ENCODE results near the gene NTN3. TPM values are rescaled to one million over a fixed set of nuclear protein-coding genes. Genes with fewer than 3 reads are reported as not detected.

The NTN3 gene
- total RNA-seq, 1 donor from 2014 or later: 5.8 TPM

GRCh38 chr16:2497116-2497630 is 26.1 kb downstream of the NTN3 start:
- DNase-seq: no peak

- DNase-seq: no peak
Observed at GRCh38 chr16:2497695-2498484, 26.8 kb downstream of the NTN3 start.

DNA sequence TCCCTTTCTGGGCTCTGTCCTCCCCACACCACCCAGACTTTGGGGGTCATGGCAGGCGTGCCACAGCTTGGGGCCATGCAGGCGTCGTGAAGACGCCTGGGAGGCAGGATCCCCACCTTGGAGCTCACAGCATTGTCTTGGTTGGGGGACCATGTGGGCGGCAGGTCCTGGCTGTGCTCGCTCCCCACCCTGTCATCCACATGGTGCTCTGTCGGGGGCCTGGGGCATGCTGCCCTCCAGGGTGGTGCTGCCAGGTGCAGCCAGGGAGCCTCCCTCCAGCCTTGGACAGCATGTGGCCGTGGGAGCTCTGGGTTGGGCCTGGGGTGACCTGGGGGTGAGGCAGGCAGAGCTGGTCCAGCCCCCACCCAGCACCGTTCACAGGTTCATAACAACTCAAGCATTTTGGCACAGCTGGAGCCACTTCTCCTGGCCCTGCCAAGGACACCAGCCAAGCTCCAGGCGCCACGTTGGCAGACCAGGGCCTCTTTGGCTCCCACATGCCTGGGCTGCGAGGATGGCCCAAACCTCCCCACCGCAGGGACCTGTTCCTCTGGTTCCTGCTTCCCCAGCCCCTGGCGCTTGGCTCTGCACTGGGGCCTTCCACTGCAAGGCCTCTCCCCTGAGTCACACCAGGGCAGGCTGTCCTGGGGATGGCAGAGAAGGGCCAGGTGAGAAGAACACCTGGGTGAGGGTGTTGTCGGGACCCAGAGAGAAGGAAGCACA is 27.6 kb downstream of the NTN3 start:
- DNase-seq: no peak

GRCh38 chr16:2499454-2499853 is 28.4 kb downstream of the NTN3 start:
- DNase-seq: no peak

- no peak for DNase-seq
Observed at GRCh38 chr16:2499890-2500429, 28.9 kb downstream of the NTN3 start.

GRCh38 chr16:2500430-2500917 is 29.4 kb downstream of the NTN3 start:
- no peak for DNase-seq

DNA sequence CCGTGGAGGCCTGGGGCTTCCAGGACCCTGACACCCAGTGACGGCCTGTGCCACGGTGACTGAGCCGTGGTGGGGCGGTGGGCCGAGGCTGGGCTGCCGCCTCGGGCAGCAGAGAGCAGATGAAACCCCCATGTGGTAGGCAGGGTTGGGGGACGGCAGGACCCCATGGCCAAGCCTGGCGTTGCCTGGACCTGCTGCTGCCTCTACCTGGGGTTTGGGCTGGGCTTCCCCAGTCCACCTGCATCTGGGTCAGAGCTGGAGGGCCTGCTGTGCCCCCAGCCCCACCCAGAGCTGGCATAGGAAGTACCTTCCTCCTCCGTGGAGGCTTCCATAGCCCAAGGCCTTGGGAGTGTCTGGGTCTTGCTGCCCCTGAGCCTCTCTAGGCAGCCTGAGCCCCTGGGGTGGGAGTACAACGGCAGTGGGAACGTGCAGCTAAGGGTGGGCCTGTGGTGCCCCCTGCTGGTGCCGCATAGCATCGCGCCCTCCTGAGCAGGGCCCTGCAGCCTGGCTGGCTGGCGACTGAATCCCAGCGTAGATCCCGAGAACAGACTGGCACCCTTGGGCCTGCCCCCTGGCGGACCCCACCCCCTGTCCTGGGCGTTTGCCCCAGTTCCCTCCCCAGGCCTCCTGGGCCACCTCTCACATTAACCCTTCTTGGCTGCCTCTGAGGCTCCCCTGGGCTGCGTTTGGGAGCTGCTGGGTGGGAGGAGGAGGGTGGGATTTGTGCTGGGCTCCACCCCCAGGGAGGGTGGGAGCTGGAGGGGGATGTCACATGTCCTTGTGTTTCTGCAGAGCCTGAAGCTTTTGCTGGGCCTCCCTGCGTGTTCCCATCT is 30.0 kb downstream of the NTN3 start:
- peak; percentile 89 for DNase-seq

- DNase-seq: no peak
Observed at GRCh38 chr16:2501946-2502895, 31.1 kb downstream of the NTN3 start.

GRCh38 chr16:2505695-2506094 is 34.6 kb downstream of the NTN3 start:
- DNase-seq: no peak

DNA sequence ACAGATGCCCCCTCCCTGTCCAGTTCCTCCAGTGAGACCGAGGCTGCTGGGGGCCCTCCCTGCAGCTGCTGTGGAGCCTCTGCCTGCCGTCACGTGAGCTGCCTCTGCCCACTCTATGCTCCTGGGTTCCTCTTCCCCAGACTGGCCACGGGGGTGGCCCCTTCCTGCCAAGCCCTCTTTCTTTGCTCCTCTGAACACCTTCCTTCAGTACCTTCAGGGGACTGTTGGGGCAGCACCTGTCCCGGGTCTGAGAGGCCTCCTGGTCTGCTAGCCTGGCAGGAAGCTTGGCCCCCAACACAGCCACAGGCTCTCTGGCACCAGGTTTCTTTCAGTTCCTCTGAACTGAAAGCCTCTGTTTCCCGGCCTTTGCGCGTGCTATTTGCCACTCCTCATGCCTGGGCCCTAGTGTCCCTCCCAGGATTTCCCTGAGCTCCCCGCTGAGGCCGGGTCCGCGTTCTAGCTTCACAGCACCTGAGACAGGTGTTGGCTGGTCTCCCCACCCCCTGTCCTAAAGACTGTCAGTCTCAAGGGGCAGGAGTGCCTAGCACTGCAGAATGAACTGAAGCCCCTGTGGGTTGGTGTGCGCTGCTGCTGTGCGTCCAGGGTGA is 36.1 kb downstream of the NTN3 start:
- DNase-seq: no peak

DNA sequence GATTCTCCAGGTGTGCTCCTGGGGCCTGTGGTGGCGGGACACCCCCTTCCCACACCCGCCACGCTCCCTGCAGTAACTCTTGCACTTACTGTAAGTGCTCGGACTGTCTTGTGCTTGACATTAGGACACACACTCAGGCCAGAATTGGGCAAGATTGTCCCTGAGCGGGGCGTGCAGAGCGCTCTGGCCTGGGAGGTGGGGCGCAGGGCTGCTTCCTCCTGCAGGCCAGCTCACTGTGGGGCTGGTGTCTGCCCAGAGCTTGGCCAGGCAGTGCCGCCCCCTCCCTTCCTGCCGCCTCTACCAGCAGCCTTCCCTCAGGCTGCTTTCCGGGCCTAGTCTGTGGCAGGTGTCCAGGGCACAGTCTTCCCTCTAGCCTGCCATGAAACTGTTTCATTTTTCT is 36.6 kb downstream of the NTN3 start:
- no peak for DNase-seq

- no peak for DNase-seq
Observed at GRCh38 chr16:2508722-2509400, 37.8 kb downstream of the NTN3 start.

- DNase-seq: peak; percentile 47
Observed at GRCh38 chr16:2511128-2511800, 40.2 kb downstream of the NTN3 start.

GRCh38 chr16:2511996-2512734 is 41.1 kb downstream of the NTN3 start:
- DNase-seq: no peak

GRCh38 chr16:2512735-2513404 is 41.8 kb downstream of the NTN3 start:
- DNase-seq: no peak

- DNase-seq: peak; percentile 87
Observed at GRCh38 chr16:2513405-2514332, 42.6 kb downstream of the NTN3 start, which contains the start of gene ATP6V0C. Gene ATP6V0C (plus strand): TSS chr16:2513952. CDS start chr16:2514104, 152 bp downstream.
